H4 (cell line): Measurements from ENCODE around the gene KRTAP4-6. TPM values are rescaled to one million over a fixed set of nuclear protein-coding genes. Genes with fewer than 3 reads are reported as not detected.
"Not testable (repeated sequence)": the region's sequence is repeated elsewhere in the genome, so short reads cannot be mapped to it uniquely, and the experiment has no call there.

Source experiments
- DNase-seq: peaks from one replicate; pipeline ENCODE4 v3.0.0-alpha.2; 2015; ENCODE audit warnings: low spot score
- total RNA-seq: library from RNA; depleted of rRNA; stranded (reverse); fragments of >200 nt; shearing (Covaris generic); gene quantifications from 2 replicates; pipeline ENCODE4 v1.2.3, GENCODE V29; 2014; rRNA removed

Gene KRTAP4-6
- total RNA-seq = not detected in 2 replicates

DNA sequence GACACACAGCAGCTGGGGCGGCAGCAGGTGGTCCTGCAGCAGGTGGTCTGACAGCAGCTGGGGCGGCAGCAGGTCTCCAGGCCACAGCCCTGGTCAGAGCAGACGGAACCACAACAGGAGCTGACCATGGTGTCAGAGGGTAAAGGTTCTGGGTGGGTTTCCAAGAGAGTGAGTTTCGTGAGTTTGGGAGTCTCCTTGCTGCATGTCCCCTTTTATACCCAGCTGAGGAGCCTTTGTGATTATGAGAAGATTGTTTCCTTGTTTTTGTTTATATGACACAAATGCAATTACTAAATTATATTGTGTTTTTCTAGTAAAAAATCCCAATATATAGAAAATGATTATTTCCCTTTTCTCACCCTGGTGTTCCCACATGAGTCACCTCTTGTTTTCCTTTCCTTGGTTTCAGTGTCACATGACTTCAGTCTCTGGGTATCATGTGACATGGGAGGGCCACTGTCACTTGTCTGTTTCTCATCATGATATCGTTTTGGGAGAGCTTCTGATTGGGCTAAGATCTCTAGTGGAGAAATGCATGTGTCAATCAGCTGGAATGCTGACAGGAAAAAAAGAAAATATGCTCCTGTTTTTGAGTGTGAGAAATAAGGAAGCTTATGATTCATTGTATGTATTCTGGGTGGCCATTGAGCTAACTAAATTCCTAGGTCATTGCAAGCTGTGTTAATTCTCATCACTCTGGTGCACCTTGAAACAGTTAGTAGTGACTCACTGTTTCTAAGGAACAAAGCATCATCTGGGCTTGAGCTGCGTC, at the start of gene KRTAP4-6:
KRTAP4-6 (minus strand) TSS at position 185 of the 772 bp plus-strand sequence; CDS start at position 128, 57 bp downstream.
- no peak for DNase-seq

- not testable (repeated sequence) for DNase-seq
These were observed 49.5 kb upstream of the KRTAP4-6 start, which contains the start of gene KRTAP9-1 for GRCh38 chr17:41189837-41190318. Gene KRTAP9-1, plus strand, starts transcription at chr17:41189887. Its CDS starts 0 bp downstream, at chr17:41189887.

- no peak for DNase-seq
These were observed 46.5 kb upstream of the KRTAP4-6 start for GRCh38 chr17:41186872-41187271.

GRCh38 chr17:41185001-41185400, 44.7 kb upstream of the KRTAP4-6 start:
- DNase-seq = no peak

DNA sequence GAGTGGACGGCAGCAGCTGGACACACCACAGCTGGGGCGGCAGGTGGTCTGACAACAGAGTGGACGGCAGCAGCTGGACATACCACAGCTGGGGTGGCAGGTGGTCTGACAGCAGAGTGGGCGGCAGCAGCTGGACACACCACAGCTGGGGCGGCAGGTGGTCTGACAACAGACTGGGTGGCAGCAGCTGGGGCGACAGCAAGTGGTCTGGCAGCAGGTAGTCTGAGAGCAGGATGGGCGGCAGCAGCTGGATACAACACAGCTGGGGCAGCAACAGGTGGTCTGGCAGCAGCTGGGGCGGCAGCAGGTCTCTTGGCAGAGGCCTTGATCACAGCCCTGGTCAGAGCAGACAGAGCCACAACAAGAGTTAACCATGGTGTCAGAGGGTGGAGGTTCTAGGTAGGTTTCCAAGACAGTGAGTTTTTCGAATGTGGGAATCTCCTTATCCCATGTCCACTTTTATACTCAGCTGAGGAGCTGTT, 44.2 kb upstream of the KRTAP4-6 start, which contains the start of gene KRTAP4-1:
KRTAP4-1 (minus strand) TSS at position 432 of the 482 bp plus-strand sequence; CDS start at position 375, 57 bp downstream.
- DNase-seq = no peak

GRCh38 chr17:41178843-41179616, 38.7 kb upstream of the KRTAP4-6 start:
- DNase-seq = no peak

DNA sequence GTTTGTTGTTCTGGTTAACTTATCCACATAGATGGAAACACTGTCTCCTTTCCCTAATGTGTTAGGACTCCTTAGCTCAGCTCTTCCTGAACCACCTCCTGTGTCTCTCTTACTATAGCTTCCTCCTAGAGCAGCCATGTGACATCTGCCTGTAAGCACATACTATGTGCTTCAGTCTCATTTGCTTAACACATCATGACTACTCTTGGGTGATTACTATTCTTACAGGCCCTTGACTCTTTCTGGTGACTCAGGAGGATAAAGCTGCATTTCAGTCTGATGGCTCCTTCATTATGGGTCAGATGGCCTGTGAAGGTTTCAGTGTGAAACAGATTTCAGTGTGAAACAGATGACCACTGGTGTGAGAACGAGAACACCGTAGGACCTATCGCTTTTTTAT, 38.0 kb upstream of the KRTAP4-6 start:
- DNase-seq = no peak

DNA sequence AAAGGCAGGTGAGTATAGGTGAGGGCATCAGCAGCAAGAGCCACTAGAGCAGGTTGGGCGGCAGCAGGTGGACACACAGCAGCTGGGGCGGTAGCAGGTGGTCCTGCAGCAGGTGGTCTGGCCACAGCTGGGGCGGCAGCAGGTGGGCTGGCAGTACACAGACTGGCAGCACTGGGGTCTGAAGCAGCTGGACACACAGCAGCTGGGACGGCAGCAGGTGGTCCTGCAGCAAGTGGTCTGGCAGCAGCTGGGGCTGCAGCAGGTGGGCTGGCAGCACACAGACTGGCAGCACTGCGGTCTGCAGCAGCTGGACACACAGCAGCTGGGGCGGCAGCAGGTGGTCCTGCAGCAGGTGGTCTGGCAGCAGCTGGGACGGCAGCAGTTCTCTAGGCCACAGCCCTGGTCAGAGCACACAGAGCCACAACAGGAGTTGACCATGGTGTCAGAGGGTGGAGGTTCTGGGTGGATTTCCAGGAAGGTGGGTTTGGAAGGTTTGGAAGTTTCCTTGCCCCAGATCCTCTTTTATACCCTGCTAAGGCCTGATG, 37.5 kb upstream of the KRTAP4-6 start, which contains the start of gene KRTAP4-2:
KRTAP4-2 (minus strand) TSS at position 495 of the 545 bp plus-strand sequence; CDS start at position 438, 57 bp downstream.
- no peak for DNase-seq

GRCh38 chr17:41176744-41177387, 36.5 kb upstream of the KRTAP4-6 start:
- DNase-seq = no peak

DNA sequence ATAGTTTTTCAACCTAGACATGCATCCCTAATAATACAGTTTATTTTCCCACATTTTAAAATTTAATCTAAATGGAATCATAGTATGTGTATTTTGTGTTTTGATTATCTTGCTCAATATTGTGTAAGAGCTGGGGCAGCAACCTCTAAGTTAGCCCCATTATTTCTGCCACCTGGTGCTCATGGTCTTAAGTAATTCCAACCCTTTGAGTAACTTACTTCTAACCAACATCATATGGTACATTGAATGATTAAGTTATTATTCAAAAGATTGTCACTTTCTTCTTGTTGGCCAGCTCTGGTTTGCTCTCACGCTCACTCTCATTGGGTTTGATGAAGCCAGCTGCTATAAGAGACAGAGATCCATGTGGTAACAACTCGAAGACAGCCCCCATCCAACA, 31.5 kb upstream of the KRTAP4-6 start:
- DNase-seq = no peak

DNA sequence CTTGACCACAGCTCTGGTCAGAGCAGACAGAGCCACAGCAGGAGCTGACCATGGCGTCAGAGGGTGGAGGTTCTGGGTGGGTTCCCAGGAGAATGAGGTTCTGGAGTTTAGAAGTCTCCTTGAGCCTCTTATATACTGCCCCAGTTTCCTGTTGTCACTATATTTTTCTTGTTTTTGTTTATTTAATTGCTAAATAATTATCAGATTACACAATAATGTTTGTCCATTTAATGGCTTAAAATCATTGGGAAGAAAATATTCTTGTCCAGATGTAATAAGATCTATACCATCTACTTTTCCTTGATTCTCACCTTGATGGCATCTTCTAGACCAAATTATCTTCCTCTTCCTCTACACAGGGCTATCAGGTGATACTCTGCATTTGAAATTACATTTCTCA, 27.8 kb upstream of the KRTAP4-6 start, which contains the start of gene KRTAP4-3:
KRTAP4-3 (minus strand) TSS at position 101 of the 400 bp plus-strand sequence; CDS start at position 52, 49 bp downstream.
- no peak for DNase-seq

DNA sequence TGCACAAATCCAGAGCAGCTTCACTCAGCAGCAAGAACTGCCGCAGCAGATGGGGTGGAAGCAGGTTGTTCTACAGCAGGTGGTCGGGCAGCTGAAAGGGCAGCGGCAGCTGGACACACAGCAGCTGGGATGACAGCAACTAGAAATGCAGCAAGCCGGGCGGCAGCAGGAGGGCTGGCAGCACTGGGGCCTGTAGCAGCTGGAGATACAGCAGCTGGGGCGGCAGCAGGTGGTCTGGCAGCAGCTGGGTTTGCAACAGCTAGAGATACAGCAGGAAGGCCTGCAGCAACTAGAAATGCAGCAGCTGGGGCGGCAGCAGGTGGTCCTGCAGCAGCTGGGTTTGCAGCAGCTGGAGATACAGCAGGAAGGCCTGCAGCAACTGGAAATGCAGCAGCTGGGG, 27.2 kb upstream of the KRTAP4-6 start:
- DNase-seq = no peak

DNA sequence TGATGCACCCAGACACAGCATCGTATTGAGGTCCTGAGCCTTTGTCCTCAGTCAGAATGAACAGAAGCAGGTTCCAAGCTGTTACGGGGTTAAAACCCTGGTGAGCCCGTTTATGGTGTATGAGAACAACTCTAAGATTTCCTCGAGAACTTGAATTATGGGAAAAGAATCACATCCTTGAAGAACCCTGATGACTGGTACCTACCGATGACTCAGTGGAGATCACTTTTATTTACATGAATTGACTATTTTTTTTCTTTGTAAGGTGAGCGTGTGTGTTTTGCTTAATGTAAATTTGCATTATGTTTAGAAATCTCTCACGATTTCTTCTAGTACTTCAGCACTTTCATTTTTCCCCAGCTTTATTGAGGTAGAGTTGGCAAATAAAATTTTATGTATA, 23.5 kb upstream of the KRTAP4-6 start:
- DNase-seq = no peak

DNA sequence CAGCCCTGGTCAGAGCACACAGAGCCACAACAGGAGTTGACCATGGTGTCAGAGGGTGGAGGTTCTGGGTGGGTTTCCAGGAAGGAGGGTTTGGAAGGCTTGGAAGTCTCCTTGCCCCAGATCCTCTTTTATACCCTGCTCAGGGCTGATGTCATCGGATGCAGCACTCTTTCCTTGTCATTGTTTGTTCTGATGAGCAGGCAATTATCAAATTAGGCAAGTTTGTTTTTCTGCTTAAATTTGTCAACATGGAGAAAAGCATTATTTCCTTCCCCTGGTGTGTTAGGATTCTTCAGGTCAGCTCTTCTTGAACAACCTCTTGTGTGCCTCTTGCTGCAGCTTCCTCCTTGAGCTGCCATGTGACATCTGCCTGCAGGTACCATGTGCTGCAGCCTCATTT, 20.3 kb upstream of the KRTAP4-6 start, which contains the start of gene KRTAP4-4:
KRTAP4-4 (minus strand) TSS at position 101 of the 400 bp plus-strand sequence; CDS start at position 44, 57 bp downstream.
- DNase-seq = no peak

GRCh38 chr17:41160190-41160589, 19.8 kb upstream of the KRTAP4-6 start:
- DNase-seq = not testable (repeated sequence)

DNA sequence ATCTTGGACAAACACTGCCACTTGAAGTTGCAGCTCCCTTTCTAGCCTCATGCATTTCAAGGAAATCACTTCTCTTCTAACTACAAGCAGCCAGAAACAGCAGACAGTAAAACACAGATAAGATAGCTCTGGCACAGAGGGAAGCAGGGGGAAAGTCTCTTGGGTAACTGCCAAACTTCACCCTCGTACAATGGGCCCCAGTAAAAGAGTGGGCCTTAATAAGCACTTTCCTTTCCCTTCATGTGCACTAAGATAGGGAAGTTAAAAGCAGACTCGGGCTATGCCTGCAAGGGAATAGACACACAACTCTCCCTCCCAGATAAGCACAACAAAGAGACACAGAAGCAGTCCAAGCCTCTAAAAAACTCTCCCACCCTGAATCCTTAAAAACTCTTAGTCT, 13.5 kb upstream of the KRTAP4-6 start:
- DNase-seq = no peak

DNA sequence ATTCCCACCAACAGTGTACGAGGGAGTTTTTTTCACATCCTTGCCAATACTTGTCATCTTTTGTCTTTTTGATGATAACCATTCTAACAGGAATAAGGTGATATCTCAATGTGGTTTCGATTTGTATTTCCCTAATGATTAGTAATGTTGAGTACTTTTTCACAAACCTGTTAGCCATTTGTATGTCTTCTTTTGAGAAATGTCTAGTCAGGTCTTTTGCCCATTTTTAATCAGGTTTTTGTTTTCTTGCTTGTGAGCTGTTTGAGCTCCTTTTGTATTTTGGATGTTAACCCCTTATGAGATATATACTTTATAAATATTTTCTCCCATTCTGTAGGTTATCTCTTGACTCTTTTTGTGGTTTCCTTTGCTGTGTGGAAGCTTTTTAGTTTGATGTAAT, 11.2 kb upstream of the KRTAP4-6 start:
- no peak for DNase-seq

GRCh38 chr17:41150026-41150425, 9.7 kb upstream of the KRTAP4-6 start:
- no peak for DNase-seq

GRCh38 chr17:41149652-41149985, 9.3 kb upstream of the KRTAP4-6 start, which contains the start of gene KRTAP4-5:
Gene KRTAP4-5, minus strand, starts transcription at chr17:41149825. Its CDS starts 58 bp downstream, at chr17:41149767.
- DNase-seq = no peak

DNA sequence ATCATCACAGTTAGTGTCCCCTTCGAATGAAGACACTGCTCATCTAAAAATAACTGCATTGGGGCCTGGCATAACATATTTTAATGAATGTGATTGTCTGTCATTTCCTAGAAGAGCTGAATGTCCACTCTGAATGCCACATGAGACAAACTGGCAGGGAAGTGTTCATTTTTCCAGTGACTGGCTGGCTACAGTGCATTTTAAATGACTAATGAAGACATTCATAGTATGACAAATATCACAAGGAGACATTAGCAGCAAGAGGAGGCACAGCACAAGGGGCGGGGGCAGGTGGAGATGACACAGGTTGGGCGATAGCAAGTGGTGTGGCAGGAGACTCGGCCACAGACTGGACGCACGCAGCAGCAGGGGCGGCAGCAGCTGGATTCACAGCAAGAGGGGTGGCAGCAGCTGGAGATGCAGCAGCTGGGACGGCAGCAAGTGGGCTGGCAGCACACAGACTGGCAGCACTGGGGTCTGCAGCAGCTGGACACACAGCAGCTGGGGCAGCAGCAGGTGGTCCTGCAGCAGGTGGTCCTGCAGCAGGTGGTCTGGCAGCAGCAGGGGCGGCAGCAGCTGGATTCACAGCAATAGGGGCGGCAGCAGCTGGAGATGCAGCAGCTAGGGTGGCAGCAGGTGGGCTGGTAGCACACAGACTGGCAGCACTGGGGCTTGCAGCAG, 8.8 kb upstream of the KRTAP4-6 start:
- not testable (repeated sequence) for DNase-seq
